ENCODE measurements around the gene CD101.
A peak's percentile ranks its signal among the peaks of the same experiment; 100 is the strongest.

Gene CD101

GRCh38 chr1:117049857-117050256, 48.3 kb downstream of the CD101 start:
- H3K4me3 ChIP-seq (ENCODE audit: low read length) = no peak overlapping the region
- DNase-seq (ENCODE audit: low read depth) = no peak
- no peak for TF ChIP-seq CTCF (conservative IDR thresholded peaks at IDR 0.05; ENCODE audit: low read length)

DNA sequence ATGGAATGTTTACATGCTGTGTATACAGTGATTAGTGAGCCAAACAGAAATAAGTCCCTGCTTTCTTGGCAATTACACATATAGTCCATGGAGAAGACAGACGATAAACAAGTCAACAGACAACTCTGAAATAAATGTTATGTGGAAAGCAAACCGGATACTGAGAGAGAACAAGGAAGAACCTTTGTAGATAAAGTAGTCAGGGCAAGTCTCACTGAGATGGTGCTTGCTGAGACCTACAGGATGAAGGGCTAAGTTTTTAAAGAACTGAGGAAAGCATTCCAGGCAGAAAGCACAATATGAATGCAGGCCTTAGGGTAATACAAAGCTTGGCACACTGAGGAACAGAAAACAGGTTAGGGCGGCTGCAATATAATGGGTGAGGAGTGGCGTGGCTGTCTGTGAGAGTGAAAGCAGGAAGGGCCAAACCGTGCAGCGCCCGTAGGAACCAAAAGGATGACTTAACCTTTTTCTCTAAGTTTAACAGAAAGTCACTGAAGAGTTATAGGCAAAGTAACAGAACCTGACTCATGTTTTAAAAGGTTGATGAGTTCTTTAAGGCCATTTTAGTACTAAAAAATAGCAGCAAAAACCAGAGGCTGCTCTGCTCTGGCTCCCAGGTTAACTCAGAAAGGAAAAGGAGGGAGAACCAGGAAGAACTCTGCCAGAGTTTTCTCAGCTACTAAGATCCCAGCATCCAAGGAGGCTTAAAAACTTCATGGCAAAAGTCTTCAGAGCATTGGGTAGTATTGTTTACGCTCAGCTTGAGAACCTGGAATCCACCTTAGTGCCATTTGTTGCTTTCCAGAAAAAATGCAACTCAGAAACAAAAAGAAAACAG, 49.9 kb downstream of the CD101 start:
- TF ChIP-seq CTCF (conservative IDR thresholded peaks at IDR 0.05; ENCODE audit: low read length) = no peak
- DNase-seq (ENCODE audit: low read depth) = no peak
- peak overlapping the region; percentile 25 for H3K4me3 ChIP-seq (ENCODE audit: low read length)

DNA sequence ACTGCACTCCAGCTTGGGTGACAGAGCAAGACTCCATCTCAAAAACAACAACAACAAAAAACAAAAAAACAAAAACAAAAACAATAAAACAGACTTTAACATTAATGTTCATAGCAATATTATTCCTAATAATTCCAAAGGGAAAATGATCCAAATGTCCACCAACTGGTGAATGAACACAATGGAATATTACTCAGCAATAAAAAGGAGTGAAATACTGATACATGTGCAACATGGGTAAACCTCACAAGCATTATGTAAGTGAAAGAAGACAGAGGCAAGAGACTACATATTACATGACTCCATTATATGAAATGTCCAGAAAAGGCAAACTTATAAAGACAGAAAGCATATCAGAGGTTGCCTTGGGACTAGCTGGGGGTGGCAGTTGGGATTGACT, 52.5 kb downstream of the CD101 start:
- DNase-seq (ENCODE audit: low read depth) = no peak
- TF ChIP-seq CTCF (conservative IDR thresholded peaks at IDR 0.05; ENCODE audit: low read length) = no peak
- H3K4me3 ChIP-seq (ENCODE audit: low read length) = no peak overlapping the region

GRCh38 chr1:117058810-117059209, 57.2 kb downstream of the CD101 start:
- TF ChIP-seq CTCF (conservative IDR thresholded peaks at IDR 0.05; ENCODE audit: low read length) = no peak
- H3K4me3 ChIP-seq (ENCODE audit: low read length) = no peak overlapping the region; the same call in 1 of the 2 replicates
- DNase-seq (ENCODE audit: low read depth) = no peak

DNA sequence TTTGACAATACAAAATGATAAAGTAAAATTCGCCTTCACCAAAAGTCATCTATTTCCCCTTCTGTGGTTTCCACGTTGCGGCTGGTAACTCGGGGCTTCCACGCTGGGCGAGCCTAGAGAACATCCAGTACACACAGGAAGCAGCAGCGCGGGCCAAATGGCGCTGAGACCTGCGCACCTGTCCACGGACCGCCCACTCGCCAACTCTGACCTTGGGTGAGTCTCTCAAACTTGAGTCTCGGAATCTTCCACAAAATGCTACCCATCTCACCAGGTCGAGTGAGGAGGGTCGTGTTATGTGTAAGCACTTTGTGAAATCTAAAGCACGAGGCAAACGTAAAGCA, 57.7 kb downstream of the CD101 start:
- no peak for DNase-seq (ENCODE audit: low read depth)
- no peak for TF ChIP-seq CTCF (conservative IDR thresholded peaks at IDR 0.05; ENCODE audit: low read length)
- H3K4me3 ChIP-seq (ENCODE audit: low read length) = peak overlapping the region; percentile 88

DNA sequence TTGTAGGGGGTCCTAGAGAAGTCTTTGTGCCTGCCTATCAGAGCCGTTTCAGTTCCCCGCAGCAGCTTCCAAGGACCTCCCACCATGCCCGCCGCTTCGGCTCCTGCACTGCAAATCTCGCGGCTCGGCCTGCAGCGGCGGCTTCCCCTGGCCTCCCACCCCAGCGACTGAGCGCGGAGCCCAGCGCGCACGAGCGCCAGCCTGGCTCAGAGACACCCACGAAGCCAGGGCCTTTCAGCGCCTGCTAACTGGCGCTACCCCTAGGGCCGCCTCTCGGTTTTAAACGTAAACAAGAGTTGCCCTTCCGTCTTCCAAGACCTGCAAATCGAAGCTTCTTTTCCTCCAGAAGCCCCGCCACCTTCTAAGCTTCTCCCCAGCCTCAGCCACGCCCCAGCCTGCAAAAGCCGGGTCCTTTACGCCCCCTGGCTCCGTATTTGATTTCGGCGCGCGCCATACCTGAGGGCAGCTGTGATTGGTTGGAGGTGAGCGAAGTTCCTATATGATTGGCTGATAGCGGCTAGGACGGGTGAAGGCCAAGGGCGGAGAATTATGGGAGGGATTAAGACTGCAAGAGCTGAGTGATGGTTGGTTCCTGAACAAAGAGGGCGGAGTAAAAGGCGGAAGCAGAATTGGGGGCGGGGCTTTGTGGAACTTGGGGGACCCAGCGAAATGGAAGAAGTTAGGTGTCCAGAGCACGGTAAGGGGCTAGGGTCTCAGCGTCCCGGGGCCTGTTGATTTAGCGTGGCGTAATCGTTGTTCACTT, 58.3 kb downstream of the CD101 start, which contains the start of gene TTF2:
TTF2 (plus strand) TSS at position 649 of the 763 bp plus-strand sequence; CDS start at position 670, 21 bp downstream.
- TF ChIP-seq CTCF (conservative IDR thresholded peaks at IDR 0.05; ENCODE audit: low read length) = peak; percentile 12; the same call in 1 of the 2 replicates
- H3K4me3 ChIP-seq (ENCODE audit: low read length) = peak within 1 kb of the TSS; percentile 88
- peak; percentile 96 for DNase-seq (ENCODE audit: low read depth)

All from AG10803 (cell line).